ENCODE results near the gene STIM2. TPM values are rescaled to one million over a fixed set of nuclear protein-coding genes. Genes with fewer than 3 reads are reported as not detected.
"Not testable (repeated sequence)": the region's sequence is repeated elsewhere in the genome, so short reads cannot be mapped to it uniquely, and the experiment has no call there.

Gene STIM2
- total and polyA plus RNA-seq, 10 donors = 26.8 to 66.6 (median 49.1) TPM

DNA sequence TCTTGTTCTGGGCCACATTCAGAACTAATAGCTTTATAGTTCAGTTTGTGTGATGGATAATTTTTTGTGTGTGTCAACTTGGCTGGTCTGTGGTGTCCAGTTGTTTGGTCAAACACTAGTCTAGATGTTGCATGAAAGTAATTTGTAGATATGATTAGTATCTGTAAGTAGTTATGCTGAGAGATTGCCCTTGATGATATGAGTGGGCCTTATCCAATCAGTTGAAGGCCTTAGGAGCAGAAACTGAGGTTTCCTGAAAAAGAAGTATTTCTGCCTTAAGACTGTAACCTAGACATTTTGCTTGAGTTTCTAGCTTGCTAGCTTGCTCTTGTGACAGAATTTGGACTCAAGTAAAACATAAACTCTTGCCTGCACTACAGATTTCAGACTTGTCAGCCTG is 30.4 kb downstream of the STIM2 start:
- intact Hi-C loops (cut with DNase I; ENCODE audit: low total_unique reads) = no loop called here
- Histone ChIP-seq H3K4me3 (no peak overlapping the region), H3K4me1 (peaks cover 6 to 53% (median 24%) of the 10 kb centered on the region in 6 donors), H3K27me3 (replicated peaks in 1 of 7) (no peaks in the 10 kb centered on the region), H3K36me3 (no peaks in the 10 kb centered on the region), H3K9me3 (peaks cover 0 to 3% (median 0%) of the 10 kb centered on the region in 8 donors), H3K27ac (peak overlapping the region in 1 of 8 donors; percentile 32)
- DNase-seq = no peak
- TF ChIP-seq POLR2A (IDR thresholded peaks at IDR 0.05) = no peak
- no peak for TF ChIP-seq POLR2AphosphoS5 (IDR thresholded peaks at IDR 0.05)
- TF ChIP-seq, protein P1, sequence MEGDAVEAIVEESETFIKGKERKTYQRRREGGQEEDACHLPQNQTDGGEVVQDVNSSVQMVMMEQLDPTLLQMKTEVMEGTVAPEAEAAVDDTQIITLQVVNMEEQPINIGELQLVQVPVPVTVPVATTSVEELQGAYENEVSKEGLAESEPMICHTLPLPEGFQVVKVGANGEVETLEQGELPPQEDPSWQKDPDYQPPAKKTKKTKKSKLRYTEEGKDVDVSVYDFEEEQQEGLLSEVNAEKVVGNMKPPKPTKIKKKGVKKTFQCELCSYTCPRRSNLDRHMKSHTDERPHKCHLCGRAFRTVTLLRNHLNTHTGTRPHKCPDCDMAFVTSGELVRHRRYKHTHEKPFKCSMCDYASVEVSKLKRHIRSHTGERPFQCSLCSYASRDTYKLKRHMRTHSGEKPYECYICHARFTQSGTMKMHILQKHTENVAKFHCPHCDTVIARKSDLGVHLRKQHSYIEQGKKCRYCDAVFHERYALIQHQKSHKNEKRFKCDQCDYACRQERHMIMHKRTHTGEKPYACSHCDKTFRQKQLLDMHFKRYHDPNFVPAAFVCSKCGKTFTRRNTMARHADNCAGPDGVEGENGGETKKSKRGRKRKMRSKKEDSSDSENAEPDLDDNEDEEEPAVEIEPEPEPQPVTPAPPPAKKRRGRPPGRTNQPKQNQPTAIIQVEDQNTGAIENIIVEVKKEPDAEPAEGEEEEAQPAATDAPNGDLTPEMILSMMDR (IDR thresholded peaks at IDR 0.05 in 8 of 11, conservative IDR thresholded peaks at IDR 0.05 in 3 of 11) = no peak

GRCh38 chr4:26891867-26892266 is 31.2 kb downstream of the STIM2 start:
- TF ChIP-seq POLR2A (IDR thresholded peaks at IDR 0.05) = no peak
- TF ChIP-seq, protein P1 (IDR thresholded peaks at IDR 0.05 in 8 of 11, conservative IDR thresholded peaks at IDR 0.05 in 3 of 11) = no peak
- TF ChIP-seq POLR2AphosphoS5 (IDR thresholded peaks at IDR 0.05) = no peak
- 95 to 98% (median 97%) methylated on average over 6 of the region's 6 CpGs for WGBS, 5 donors
- peaks cover 0 to 3% (median 0%) of the 10 kb centered on the region in 8 donors for H3K9me3 ChIP-seq
- H3K4me3 ChIP-seq = no peak overlapping the region
- H3K27ac ChIP-seq = no peak overlapping the region
- intact Hi-C loops (cut with DNase I; ENCODE audit: low total_unique reads) = no loop called here
- no peaks in the 10 kb centered on the region for H3K36me3 ChIP-seq
- H3K27me3 ChIP-seq (replicated peaks in 1 of 7) = no peaks in the 10 kb centered on the region
- H3K4me1 ChIP-seq = peaks cover under 1 to 44% (median 17%) of the 10 kb centered on the region in 6 donors
- DNase-seq = no peak

DNA sequence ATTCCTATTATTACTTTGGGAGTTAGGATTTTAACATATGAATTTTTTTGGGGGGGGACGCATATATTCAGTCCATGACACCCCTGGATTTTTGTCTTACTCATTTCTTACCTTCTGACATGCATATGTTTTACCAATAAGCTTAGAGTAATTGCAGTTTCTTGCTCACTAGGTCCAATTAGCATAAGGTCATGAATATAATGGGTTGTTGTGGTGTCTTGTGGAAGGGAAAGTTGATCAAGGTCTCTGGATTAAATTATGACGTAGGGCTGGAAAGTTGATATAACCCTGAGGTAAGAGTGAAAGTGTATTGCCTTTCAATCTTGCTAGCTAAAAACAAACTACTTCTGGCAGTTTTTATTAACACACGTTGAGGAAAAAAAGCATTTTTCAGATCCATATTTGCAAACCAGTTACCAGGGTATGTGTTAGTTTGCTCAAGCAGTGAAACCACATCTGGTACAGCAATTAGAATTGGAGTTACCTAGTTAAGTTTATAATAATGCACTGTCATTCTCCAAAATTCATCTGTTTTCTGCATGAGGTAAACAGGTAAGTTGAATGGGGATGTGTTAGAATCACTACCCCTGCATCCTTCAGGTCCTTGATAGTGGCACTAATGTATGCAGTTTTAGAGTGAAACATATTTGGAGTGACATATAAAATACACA is 32.0 kb downstream of the STIM2 start:
- H3K4me3 ChIP-seq = no peak overlapping the region
- no peaks in the 10 kb centered on the region for H3K27me3 ChIP-seq (replicated peaks in 1 of 7)
- no peak for TF ChIP-seq POLR2AphosphoS5 (IDR thresholded peaks at IDR 0.05)
- no peak for TF ChIP-seq POLR2A (IDR thresholded peaks at IDR 0.05)
- TF ChIP-seq, protein P1 (IDR thresholded peaks at IDR 0.05 in 8 of 11, conservative IDR thresholded peaks at IDR 0.05 in 3 of 11) = no peak
- H3K9me3 ChIP-seq = peaks cover 0 to 3% (median 0%) of the 10 kb centered on the region in 8 donors
- H3K36me3 ChIP-seq = no peaks in the 10 kb centered on the region
- WGBS, 5 donors = 59 to 83% (median 72%) methylated on average over 3 of the region's 3 CpGs
- DNase-seq = no peak
- intact Hi-C loops (cut with DNase I; ENCODE audit: low total_unique reads) = no loop called here
- peaks cover 0 to 39% (median 9%) of the 10 kb centered on the region in 6 donors for H3K4me1 ChIP-seq
- peak overlapping the region in 2 of 8 donors; percentile 9 to 43 for H3K27ac ChIP-seq

DNA sequence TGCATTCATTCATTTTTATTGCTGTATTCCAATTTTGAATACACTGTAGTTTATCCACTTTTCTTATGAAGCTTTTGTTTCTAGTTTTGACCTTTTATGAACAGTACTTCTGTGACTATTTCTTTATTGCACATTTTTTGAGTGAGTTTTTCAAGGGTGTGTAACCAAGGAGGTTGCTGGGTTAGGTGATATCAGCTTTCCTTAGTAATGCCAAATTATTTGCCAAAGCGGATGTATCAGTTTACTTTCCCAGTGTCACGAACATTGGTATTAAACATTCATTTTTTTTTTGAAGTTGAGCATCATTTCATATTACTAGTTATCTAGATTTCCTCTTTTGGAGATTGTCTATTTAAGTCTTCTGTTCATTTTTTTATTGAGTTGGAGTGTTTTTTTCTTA is 32.9 kb downstream of the STIM2 start:
- TF ChIP-seq POLR2A (IDR thresholded peaks at IDR 0.05) (no peak), POLR2AphosphoS5 (IDR thresholded peaks at IDR 0.05) (no peak)
- TF ChIP-seq, protein P1 (IDR thresholded peaks at IDR 0.05 in 8 of 11, conservative IDR thresholded peaks at IDR 0.05 in 3 of 11) = no peak
- H3K4me1 ChIP-seq = peaks cover 0 to 39% (median 11%) of the 10 kb centered on the region in 6 donors
- H3K4me3 ChIP-seq = no peak overlapping the region
- H3K27me3 ChIP-seq (replicated peaks in 1 of 7) = no peaks in the 10 kb centered on the region
- H3K9me3 ChIP-seq = peaks cover 0 to 3% (median 0%) of the 10 kb centered on the region in 8 donors
- no peak overlapping the region for H3K27ac ChIP-seq
- intact Hi-C loops (cut with DNase I; ENCODE audit: low total_unique reads) = no loop called here
- DNase-seq = no peak
- H3K36me3 ChIP-seq = no peaks in the 10 kb centered on the region
- WGBS, 5 donors = 90 to 97% (median 95%) methylated on average over 2 of the region's 2 CpGs

DNA sequence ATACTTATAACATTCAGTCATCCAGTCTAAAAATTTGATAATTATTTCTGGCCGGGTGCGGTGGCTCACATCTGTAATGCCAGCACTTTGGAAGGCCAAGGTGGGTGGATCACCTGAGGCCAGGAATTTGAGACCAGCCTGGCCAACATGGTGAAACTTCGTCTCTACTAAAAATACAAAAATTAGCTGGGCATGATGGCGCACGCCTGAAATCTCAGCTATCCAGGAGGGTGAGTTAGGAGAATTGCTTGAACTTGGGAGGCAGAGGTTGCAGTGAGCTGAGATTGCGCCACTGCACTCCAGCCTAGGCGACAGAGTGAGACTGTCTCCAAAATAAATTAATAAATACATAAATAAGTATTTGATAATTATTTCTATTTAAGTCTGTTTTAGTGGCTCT is 34.2 kb downstream of the STIM2 start:
- H3K36me3 ChIP-seq; H3K9me3 ChIP-seq; H3K4me3 ChIP-seq; H3K27me3 ChIP-seq (replicated peaks in 1 of 7); H3K27ac ChIP-seq; DNase-seq; intact Hi-C loops (cut with DNase I; ENCODE audit: low total_unique reads): not testable (repeated sequence)
- H3K4me1 ChIP-seq = peaks cover 0 to 48% (median 19%) of the 10 kb centered on the region in 6 donors
- 96 to 98% (median 98%) methylated on average over 7 of the region's 7 CpGs for WGBS, 5 donors

All from spleen (tissue), 11 donors.